ENCODE results near the gene CD209.

Gene CD209

DNA sequence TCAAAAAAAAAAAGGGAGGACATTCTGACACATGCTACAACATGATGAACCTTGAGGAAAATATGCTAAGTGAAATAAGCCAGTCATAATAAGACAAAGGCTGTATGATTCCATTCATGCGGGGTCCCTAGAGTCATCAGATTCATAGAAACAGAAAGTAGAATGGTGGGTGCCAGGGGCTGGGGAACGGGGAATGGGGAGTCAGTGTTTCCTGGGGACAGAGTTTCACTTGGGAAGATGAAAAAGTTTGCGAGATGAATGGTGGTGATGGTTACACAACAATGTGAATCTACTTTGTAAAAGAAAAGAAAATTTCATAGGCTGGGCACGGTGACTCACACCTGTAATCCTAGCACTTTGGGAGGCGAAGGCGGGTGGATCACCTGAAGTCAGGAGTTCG is 9.3 kb downstream of the CD209 start:
- no peak for DNase-seq (ENCODE audit: low read depth, low spot score)

DNA sequence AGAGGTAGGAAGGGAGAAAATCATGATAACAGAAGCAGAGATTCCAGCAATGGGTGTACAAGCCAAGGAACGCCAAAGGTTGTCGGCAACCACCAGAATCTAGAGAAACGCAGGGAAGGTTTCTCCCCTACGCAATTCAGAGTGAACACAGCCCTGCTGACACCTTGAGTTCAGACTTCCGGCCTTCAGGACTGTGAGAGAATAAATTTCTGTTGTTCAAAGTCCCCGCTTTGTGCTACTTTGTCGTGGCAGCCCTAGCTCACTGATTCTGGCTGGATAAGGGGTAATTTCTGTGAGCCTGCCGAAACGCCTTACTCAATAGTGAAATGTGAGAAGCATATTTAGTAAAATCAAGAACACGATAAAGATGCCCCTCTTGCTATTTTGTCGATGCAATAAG is 10.1 kb downstream of the CD209 start:
- DNase-seq (ENCODE audit: low read depth, low spot score), result no peak

DNA sequence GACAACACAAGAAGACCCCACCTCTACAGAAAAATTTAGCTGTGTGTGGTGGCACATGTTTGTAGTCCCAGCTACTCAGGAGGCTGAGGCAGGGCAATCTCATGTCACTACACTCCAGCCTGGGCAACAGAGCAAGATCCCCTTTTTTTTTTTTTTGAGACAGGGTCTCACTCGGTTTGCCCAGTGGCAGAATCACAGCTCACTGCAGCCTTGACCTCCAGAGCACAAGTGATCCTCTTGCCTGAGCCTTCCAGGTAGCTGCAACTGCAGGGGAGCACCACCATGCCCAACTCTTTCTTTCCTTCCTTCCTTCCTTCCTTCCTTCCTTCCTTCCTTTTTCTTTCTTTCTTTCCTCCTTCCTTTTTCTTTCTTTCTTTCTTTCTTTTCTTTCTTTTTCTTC is 11.2 kb downstream of the CD209 start:
- DNase-seq (ENCODE audit: low read depth, low spot score), result no peak

DNA sequence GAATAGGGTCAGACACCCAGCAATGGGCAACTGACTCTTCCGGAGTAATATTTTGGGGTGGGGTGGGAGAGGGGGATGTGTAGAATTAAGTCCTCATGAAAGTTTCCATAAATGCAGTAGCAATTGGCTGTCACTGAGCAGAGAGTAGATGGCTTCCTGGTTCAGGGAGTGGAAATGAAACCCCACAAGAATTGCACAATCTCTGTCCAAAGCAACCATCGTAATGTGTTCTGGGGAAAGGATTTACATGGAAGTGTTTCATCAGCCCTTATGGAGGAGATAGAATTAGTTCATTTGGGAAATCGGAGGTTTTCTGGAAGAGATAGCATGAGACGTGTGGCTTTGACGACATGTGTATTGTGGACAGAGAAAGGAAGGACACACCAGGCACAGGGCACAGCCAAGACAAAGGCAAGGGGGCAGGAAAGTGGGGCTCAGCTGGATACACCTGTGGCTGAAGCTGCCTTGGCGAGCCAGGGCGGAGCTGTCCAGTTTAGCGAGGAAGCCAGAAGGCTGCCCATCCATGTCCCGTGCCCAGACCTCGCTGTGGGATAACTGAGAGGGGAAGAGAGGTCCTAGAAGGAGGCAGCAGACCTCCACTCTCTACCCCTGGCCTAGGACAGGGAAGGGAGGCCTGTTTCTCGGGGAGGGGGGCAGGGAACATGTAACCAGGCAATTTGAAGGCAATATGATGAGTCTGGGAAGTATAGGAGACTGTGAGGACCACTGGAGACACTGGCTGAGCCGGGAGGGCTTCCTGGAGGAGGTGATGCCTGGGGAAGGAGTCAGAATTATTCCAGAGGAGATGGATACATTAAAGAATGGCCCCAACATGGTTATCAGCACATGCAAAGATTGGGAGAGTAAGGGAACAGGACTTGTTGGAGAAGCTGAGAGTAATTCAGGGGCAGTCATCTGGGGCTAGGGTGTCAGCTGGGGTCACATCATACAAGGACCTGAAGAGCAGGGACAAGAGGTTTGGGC is 12.8 kb downstream of the CD209 start:
- no peak for DNase-seq (ENCODE audit: low read depth, low spot score)

DNA sequence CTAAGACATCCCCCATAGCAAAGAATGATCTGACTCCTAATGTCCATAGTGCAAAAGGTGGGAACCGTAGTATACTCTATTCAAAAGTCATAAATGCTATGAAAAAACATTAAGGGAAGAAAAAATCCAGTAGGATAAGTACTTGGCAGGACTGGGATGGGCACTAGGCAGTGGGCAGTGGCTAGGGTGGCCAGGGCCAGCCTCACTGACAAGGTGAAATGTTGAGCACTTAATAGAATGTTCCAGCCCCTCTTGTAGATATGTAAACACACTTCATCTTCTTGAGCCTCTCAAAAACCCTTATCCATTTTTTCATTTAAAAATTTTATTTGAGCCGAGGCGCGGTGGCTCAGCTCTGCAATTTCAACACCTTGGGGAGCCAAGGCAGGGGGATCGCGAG is 14.0 kb downstream of the CD209 start:
- DNase-seq (ENCODE audit: low read depth, low spot score), result no peak

DNA sequence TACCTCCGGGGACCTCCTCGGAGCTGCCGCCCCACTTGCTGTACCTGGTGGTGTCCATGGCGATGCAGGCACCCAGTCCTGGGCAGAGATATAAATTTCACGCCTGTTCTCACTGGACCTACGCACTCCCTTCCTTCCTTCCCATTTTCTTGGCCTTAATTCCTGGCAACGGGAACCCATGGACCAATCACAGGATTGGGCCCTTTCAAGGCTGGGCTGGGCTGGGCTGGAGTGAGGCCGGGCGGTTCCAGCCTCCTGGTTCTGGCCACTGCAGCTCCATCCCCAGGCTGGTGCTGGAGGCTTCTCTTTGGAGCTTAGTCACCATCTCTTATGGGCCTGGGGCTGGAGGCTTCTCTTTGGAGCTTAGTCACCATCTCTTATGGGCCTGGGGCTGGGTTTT is 15.3 kb downstream of the CD209 start, which contains the start of gene CLEC4G:
CLEC4G (minus strand) TSS at position 66 of the 400 bp plus-strand sequence; CDS start at position 58, 8 bp downstream.
- DNase-seq (ENCODE audit: low read depth, low spot score), result peak; percentile 14

DNA sequence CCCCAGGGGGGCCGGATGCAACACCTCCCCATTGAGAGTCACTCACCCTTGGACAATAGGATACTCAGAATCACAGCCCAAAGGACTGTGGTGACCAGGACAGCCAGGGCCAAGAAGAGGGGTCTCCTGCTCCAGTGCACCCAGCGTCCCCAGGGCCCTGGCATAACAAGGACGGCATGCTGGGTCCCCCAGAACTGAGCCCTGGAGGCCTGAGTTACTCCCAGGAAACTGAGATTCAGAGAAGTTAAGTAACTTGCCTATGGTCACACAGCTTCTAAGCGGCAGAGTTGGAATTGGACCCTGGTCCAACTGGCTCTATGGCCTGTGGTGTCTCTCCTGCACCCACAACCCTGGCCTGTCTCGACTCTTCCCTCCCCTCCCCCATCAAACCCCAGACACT is 15.7 kb downstream of the CD209 start:
- DNase-seq (ENCODE audit: low read depth, low spot score), result no peak

DNA sequence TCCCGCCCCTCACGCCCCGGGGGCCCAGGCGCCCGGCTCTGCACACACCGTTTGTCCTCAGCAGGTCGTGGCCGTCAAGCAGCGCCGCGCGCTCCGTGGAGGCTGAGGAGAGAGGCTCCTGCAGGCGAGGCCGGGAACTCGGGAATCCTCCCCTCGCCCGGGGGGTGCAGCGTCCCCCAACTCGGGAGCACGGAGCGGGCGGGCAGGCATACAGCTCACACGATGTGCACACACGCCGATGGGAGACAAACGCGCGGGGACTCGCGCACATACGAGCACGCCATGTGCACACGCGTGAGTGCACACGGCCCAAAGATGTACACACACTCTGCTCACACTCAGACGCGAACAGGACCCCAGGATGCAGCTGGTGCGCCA is 16.1 kb downstream of the CD209 start:
- no peak for DNase-seq (ENCODE audit: low read depth, low spot score)

DNA sequence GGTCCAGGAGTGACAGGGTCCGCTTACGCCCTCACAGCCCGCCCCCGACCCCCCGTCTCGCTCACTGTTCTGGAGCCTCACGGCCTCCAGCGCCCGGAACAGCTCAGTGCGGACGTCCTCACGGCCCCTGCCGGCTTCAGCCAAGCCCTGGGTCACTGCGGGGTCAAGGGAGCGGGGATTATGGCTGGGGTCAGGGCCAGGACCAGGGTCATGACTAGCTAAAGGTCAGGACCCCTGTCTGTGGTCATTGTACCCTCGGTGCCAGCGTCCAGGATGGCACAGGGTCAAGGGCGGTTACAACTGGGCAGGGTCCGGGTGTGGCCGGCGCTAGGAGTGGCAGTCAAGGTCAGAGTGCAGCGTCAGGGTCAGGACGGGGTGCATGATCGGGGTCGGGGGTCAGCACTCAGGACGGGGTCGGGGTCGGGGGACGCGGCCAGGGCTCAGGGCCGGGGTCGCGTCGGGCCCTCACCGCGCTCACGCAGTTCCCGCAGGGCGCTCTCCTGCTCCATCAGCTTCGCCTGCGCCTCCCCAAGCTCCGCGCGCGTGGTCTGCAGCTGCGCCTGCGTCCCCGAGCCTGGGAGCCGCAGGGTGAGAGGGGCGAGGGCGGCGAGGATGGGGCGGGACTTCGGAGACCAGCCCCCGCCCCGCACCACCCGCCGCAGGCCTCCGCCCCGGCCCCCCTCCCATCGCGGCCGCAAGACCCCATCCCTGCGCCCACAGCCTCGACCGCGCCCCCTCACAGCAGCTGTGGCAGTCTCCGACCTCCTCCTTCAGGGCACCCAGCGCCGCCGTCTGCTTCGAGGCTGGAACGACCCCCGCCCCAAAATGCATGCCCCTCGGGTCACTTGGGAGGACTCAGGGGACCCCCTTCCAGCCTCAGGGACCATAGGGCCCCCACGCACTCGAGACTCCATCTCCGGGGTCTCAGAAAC is 16.8 kb downstream of the CD209 start:
- no peak for DNase-seq (ENCODE audit: low read depth, low spot score)

DNA sequence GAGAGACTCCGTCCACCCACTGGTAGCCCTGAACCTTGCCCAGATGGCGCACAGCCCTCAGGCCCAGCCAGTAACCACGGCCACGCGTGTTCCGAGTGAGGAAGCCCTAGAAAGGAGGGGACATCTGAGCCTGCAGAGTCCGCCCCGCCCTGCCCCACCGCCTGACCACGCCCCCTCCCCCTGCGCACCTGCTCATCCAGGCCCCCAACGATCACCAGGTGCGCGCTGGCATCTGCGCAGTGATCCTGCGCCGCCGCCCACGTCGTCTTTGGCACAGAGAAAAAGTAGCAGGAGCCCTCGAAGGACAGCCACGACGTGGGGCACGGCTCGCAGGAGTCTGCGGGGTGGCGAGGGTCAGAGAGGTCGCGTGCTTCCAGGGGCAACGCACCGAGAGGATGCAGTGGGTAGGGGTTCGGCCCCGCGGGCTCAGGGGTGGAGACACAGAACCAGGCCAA is 17.5 kb downstream of the CD209 start:
- DNase-seq (ENCODE audit: low read depth, low spot score), result no peak

DNA sequence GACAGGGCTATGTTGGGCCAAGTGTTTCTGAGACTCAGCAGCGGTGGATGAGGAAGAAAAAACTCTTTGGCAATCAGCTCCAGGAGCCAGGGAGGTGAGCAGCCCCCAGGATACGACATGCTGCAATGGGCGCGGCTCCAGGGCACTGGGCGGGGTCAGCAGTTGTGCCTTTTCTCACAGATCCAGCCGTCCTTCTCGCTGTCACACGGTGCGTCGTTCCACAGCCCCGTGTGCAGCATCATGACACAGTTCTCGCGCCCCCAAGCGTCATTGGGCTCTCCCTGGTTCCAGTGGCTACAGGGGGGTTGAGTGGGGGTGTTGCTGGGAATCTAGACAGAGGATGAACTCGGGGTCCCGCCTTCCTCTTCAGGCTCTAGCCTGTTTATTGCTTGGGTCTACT is 18.1 kb downstream of the CD209 start:
- peak; percentile 9 for DNase-seq (ENCODE audit: low read depth, low spot score)

DNA sequence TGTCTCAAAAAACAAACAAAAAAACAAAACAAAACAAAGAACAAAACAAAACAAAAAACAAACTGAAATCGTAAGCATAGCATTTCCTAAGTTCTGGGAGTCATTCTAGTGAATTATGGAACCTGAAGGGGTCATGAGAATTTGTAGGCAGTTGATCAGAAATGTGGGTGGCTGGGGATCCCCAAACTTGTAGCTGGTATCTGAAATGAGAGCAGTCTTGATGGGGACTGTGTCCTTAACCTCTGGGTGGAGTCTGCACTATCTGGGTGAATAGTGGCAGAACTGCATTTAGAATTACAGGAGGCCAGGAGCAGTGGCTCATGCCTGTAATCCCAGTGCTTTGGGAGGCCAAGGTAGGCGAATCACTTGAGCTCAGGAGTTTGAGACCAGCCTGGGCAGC is 21.5 kb downstream of the CD209 start:
- DNase-seq (ENCODE audit: low read depth, low spot score), result no peak

DNA sequence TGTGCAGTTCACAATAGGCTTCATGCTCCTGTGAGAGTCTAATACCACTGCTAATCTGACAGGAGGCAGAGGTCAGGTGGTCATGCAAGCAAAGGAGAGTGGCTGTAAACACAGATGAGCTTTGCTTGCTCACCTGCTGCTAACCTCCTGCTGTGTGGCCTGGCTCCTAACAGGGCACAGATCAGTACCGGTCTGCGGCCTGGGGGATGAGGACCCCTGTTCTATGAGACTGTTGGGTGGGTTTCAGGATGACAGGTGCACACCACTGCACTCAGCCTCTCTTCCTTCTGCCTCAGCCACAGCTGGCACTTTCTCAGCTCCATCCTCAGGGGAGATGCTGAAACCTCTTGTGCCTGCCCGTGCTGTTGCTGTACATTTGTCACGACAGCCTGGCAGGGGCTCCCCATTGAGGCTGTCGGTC is 25.1 kb downstream of the CD209 start:
- no peak for DNase-seq (ENCODE audit: low read depth, low spot score)

DNA sequence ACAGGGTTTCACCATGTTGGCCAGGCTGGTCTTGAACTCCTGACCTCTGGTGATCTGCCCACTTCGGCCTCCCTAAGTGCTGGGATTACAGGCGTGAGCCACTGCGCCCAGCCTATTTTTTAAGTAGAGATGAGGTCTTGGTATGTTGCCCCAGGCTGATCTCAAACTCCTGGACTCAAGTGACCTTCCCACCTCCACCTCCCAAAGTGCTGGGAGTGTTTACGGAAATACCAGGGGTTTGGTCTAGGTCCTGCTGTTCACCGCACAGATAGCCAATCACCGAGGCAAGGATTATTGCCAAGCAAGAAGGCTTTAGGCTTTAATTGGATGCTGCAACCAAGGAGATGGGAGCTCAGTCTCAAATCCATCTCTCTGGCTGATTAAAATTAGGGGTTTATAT is 27.0 kb downstream of the CD209 start:
- DNase-seq (ENCODE audit: low read depth, low spot score), result peak; percentile 76

DNA sequence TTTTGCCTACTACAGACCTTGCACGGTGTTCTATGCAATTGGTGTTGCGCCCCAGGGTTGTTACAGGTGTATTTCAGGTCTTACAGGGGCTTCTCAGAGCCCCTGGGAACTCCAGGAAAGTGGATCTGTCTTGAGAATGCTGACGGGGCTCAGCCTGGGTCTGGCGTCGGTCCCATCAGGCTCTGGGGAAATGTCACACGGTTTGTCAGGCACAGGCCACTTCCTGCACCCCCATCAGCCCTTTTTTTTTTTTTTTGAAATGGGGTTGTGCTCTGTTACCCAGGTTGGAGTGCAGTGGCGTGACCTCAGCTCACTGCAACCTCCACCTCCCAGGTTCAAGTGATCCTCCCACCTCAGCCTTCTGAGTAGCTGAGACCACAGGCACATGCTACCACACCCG is 28.7 kb downstream of the CD209 start:
- DNase-seq (ENCODE audit: low read depth, low spot score), result no peak

DNA sequence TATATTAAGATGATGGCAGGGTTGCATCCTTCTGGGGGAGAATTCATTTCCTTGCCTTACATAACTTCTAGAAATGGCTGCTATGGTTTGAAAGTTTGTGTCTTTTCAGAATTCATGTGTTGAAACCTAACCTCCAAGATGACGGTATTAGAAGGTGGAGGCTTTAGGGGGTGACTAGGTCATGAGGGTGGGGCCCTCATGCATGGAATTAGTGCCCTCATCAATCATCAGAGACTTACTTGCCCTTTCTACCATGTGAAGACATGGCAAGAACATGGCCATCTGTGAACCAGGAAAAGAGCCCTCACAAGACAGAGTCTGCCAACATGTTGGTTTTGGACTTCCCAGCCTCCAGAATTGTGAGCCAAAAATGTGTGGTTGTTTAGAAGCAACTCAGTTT is 30.6 kb downstream of the CD209 start:
- DNase-seq (ENCODE audit: low read depth, low spot score), result no peak

DNA sequence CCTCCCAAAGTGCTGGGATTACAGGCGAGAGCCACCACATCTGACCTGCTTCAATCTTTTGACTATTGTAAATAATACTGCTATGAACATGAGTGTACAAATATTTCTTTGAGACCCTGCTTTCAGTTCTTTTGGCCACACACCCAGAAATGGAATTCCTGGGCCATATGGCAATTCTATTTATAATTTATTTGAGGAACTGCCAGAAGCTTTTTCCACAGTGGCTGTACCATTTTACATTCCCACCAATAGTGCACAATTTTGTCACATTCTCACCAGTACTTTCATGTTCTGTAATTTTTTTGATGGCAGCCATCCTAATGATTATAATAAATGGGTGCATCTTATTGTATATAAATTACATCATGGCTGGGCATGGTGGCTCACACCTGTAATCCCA is 31.7 kb downstream of the CD209 start:
- no peak for DNase-seq (ENCODE audit: low read depth, low spot score)

DNA sequence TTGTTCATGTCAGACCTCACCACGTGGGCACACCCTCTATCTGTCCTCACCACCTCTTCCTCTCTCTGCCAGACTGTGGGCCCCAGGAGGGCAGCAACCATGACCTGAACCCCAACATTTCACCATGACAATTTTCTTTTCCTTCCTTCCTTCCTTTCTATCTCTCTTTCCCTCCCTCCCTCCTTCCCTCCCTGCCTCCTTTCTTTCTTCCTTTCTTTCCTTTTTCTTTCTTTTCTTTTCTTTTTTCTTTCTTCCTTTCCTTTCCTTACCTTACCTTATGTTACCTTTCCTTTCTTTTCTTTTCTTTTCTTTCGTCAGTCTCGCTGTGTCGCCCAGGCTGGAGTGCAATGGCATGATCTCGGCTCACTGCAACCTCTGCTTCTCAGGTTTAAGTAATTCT is 36.7 kb downstream of the CD209 start:
- no peak for DNase-seq (ENCODE audit: low read depth, low spot score)

DNA sequence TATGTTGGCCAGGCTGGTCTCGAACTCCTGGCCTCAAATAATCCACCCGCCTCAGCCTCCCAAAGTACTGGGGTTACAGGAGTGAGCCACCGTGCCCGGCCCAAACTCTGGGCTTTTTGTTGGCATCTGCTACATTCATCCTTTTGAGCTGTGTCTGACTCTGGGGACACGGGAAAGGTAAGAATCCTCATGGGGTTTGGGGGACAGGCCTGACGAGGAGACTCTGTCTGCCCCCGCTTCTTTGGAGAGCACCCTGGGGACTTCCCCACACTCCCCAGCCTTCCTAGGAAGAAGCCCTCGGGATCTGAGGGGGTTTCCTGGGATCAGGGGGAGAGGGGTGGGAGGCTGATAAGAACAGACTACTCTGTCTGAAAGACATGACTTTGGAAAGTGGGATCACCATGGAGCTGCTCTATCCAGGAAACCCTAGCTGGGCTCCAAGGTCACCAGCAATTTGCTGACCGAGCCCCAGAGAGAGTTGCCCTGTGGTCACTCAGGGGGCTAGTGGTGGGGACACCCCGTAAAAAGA is 37.3 kb downstream of the CD209 start:
- no peak for DNase-seq (ENCODE audit: low read depth, low spot score)

DNA sequence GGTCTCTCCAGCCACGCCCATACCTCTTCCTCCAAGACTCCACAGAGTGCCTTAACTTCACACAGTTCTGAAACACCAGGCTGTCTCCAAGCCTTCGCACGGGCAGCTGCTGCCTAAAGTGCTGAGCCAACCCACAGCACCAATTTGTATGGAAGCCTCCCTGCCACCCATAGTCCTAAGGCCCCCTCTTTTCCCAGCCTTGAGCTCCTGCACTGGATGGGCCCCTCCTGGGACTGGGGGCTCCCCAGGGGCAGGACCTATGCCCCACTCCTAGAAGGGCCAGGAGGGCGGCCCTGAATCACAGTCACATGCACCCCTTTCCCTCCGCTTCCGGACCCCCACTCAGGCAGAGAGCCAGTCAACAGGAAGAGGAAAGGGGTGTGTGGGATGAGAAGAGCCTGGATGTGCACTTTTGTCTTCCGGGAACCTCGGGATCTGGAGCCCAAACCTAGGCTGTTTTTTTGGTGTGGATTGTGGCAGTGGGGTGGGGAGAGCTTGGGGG is 40.3 kb downstream of the CD209 start:
- DNase-seq (ENCODE audit: low read depth, low spot score), result no peak

DNA sequence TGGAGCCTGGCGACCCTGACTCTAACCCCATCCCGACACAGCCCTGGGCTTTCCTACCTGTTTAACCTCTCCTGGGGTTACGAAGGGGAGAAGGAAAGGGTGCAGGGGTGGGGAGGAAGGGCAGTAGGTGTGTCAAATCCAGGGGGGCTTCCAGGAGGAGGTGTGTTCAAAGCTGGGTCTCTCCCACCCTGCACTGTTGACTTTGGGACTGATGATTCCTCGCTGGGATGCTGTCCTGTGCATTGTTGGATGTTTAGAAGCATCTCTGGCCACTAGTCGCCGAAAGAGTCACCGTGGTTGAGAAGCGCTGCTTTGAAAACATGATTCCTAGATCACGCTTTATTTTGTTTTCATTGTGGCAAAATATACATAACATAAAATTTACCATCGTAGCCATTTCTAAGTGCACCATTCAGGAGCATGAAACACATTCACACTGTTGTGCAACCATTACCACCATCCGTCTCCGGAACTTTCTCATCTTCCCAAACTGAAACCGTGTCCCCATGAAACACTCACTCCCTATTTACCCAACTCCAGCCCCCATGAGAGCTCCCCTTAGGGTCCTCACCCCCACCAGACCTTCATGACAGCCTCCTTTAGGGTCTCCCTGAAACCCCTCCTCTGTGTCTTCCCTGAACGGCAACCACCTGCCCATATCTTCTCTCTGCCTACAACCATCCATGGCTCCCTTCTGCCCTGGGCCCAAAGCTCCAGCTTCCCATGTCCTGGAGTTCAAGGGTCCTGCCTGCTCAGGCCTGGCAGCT is 41.0 kb downstream of the CD209 start:
- DNase-seq (ENCODE audit: low read depth, low spot score), result no peak

All from ELF-1 (cell line).